Stimulated activated CD8-positive, alpha-beta memory T cell treated with anti-CD3 and anti-CD28 coated beads, Interleukin-12 subunit alpha, Interleukin-12 subunit beta, amount 100 ng/mL, for 24 hours (primary cell): ENCODE measurements around the gene TRIM66.
"Not testable (repeated sequence)": the region's sequence is repeated elsewhere in the genome, so short reads cannot be mapped to it uniquely, and the experiment has no call there.

Experiments
- DNase-seq: peaks from one replicate; pipeline ENCODE4 v3.0.0-alpha.2; 2020; ENCODE audit errors: extremely low read depth

Gene TRIM66

DNA sequence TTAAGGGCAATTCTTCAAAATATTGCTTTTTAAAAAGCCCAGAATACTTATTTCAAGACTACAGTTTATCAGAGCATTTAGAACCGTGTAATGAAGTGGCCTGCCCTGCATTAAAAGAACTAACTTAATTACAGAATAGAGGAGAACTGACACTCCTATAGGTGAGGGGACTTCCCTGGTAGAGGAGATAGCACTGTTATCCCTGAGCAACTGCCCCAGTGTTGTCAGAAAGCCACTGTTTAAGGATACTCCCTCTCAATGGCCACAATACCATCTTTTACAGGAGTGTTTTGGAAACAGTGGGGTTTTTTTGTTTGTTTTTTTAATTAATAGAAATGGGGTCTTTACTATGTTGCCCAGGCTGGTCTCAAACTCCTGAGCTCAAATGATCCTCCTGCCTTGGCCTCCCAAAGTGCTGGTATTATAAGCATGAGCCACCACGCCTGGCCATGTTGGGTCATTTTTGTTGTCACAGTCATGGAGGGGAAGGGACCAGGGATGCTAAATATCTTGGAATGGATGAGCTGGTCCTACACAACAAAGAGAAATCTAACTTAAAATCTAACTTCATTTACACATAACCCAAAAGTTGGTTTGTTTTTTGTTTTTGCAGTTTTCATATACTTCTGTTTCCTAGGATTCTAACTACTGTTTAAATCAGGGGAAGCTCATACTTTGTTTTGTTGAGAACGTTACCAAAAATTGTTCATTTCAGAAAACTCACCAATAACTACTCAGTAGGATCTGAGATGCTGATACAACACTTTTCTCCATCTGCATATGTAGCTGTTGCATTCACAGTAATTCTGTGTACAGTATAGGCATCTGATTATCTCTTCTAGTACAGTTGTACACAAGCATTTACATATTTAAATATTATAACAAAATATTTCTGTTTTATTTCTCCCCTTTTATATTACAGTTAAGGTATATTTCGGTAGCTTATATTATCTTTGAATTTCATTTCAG lies 8.2 kb upstream of the TRIM66 start:
- no peak for DNase-seq

DNA sequence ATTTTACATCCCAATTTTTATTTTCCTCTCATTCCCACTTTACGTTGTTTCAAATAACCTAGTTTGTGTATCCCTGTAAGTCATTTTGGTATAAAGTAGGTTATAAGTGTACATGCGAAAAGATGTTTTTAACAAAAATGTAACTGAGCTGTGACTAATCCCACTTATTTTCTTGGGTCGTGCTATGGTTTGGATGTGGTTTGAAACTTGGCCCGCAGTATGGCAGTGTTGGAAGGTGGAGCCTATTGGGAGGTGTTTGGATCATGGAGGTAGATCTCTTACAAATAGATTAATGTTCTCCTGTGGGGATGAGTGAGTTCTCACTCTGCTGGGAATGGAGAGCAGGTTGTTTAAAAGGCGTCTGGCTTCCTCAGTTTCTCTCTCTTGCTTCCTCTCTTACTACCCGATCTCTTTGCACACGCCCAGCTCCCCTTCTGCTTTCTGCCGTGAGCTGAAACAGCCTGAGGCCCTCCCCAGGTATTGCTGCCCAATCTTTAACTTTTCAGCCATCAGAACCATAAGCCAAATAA lies 7.3 kb upstream of the TRIM66 start:
- no peak for DNase-seq

DNA sequence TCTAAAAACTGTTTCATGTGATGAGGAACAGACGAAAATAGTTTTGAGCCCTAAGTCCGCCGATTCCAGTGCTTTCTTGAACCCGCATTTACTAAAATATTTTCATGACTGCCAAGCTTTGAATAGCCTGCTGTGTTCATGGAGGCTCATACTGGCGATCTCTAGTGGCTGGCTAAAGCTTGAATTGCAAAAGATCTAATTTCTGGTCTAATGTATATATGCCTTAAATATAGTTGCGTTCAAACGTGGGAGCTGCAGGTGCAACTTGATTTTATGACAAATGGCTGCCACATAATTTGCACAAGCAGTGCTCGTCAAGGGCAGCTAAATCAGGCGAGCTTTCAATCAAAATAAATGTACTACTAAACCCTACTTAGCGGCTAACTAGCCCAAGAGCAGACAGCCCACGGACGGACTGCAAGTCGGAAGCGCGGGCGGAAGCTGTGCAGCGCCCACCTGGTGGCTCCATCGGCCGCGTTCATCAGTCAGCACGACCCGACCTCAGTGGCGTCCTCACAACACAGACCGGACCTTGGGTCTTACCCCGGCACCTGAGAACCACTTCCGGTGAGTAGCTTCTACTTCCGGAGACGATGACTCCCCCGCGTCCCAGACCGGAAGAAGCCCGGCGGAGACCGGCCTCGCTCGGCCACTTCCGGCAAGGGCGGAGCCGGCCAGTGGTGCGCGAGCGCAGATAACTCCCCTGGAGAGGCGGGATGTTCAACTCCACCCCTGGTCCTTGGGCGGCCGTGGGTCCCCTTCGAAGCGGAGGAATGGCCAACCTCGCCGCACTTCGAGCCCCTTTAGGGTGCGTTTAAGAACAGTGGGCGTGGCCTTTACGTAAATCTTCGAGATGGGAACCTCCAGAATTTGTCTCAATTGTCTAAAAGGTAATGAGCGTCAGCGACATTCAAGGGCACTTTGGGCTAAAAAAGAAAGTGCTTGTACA lies 6.2 kb upstream of the TRIM66 start:
- DNase-seq = peak; percentile 74

GRCh38 chr11:8686325-8686724 lies 3.9 kb upstream of the TRIM66 start:
- DNase-seq = no peak

GRCh38 chr11:8685820-8686219 lies 3.4 kb upstream of the TRIM66 start:
- DNase-seq = no peak

GRCh38 chr11:8685306-8685705 lies 2.8 kb upstream of the TRIM66 start:
- DNase-seq = no peak

DNA sequence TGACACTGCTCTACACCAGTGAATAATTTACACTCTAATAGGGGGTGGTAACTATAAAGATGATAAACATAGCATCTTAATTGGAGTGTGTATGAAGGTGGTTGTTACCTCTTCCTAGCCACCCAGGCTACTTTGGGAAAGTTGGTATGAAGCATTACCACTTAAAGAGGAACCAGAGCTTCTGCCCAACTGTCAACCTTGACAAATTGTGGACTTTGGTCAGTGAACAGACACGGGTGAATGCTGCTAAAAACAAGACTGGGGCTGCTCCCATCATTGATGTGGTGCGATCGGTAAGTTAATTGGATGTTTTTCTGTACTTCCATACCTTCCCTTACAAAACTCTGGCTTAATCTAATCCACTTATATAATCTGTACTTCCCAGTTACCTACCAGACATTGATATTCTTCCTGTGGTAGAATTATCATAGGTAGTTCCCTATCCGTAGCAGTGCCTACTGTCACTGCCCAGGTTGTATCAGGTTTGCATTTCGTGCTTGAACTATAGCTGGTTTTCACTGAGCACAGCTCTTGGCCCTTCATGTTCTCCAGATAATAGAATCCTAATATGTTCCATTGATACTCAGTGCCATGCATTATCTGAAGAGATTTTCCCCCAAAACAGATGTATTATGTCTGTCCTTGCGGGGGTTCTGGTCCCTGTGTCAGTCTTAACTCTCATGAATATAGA lies 2.3 kb upstream of the TRIM66 start:
- no peak for DNase-seq

GRCh38 chr11:8683115-8683807 lies 796 bp upstream of the TRIM66 start:
- no peak for DNase-seq

GRCh38 chr11:8681837-8682302 lies 595 bp downstream of the TRIM66 start:
- DNase-seq = no peak

GRCh38 chr11:8679006-8679405 lies 3.5 kb downstream of the TRIM66 start:
- no peak for DNase-seq

- no peak for DNase-seq
These were observed 6.0 kb downstream of the TRIM66 start for GRCh38 chr11:8676458-8676857.

DNA sequence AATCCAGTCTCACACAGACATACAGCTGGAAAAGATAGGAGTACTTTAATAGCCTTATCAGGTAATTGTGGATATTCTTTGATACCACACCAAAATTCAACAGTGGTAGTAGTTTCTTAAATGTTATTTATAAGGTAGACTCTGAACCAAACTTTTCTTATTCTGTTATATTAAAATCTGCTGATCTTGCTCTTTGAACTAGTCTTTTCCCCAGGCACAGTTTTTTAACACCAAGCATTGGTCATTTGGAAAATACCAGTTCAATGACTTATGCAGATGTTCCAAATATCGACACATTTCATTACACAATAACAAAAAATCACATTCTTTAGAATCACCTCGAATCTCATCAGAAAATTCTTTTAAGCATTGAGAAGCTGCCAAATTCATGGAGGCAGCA lies 7.6 kb downstream of the TRIM66 start:
- DNase-seq = no peak

- DNase-seq = no peak
These were observed 10.1 kb downstream of the TRIM66 start for GRCh38 chr11:8672346-8672745.

DNA sequence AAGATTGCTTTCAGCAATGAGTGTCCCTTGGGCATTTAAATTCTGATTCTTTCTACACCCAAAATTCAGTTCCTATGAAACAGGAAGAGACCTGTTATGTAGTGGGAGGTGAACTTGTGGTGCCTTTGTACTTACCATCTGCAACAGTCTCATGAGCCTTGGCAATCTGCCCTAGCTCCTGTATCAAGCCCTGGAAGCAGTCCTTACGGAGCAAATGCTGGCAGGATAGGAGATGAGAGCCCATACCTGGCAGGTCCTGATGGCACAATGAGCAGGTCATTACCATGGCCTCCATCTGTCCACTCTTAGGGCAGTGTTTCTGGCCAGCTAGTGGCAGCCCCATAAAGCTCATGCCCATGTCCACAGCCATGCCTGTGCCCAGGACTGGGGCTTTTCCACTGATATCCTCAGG lies 10.8 kb downstream of the TRIM66 start:
- no peak for DNase-seq

- no peak for DNase-seq
These were observed 11.3 kb downstream of the TRIM66 start for GRCh38 chr11:8671193-8671612.

- not testable (repeated sequence) for DNase-seq
These were observed 12.4 kb downstream of the TRIM66 start for GRCh38 chr11:8670081-8670480.

DNA sequence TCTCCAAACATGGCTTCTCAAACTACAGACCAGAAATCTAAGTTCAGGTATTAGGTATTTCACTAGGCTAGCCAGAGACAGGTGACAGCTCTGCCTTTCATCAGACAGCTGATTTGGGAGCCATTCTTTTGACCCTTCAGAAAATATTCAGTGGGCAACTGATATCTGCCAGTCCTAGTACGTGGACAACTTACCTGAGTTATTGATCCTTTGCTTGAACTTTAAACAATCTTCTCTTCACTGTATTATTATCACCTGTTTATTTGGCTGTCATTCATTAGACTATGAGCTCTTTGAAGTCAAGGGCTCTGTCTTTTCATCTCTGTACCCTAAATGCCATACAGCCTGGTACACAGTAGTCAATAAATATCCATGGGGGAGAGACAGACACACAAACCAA lies 17.2 kb downstream of the TRIM66 start:
- no peak for DNase-seq

- DNase-seq = no peak
These were observed 21.3 kb downstream of the TRIM66 start for GRCh38 chr11:8661001-8661795.

GRCh38 chr11:8658321-8659057 lies 24.0 kb downstream of the TRIM66 start:
- DNase-seq = no peak
